ENCODE measurements around the gene PCDH11Y.
"Not testable (repeated sequence)": the region's sequence is repeated elsewhere in the genome, so short reads cannot be mapped to it uniquely, and the experiment has no call there.

DNA sequence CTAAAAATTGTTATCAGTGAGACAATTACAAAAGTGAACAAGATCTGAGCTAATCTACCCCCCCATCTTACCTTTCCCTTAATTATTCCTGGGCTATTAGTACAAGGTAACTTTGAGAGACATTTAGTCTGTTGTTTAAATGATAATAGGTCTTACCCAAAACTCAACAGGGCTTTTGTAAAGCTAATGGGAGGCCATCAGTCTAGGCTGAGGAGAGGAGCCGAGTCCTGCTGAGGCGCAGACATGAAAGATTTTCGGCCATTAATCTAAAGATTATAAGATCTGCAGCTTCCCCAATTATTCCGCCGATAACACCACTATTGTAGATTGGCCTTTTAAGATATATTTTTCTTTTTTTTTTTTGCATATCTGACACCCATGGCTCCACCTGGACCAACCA is 708.6 kb downstream of the PCDH11Y start:
- TF ChIP-seq, protein P1, sequence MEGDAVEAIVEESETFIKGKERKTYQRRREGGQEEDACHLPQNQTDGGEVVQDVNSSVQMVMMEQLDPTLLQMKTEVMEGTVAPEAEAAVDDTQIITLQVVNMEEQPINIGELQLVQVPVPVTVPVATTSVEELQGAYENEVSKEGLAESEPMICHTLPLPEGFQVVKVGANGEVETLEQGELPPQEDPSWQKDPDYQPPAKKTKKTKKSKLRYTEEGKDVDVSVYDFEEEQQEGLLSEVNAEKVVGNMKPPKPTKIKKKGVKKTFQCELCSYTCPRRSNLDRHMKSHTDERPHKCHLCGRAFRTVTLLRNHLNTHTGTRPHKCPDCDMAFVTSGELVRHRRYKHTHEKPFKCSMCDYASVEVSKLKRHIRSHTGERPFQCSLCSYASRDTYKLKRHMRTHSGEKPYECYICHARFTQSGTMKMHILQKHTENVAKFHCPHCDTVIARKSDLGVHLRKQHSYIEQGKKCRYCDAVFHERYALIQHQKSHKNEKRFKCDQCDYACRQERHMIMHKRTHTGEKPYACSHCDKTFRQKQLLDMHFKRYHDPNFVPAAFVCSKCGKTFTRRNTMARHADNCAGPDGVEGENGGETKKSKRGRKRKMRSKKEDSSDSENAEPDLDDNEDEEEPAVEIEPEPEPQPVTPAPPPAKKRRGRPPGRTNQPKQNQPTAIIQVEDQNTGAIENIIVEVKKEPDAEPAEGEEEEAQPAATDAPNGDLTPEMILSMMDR (IDR thresholded peaks at IDR 0.05) = not testable (repeated sequence)
- not testable (repeated sequence) for TF ChIP-seq POLR2A (IDR thresholded peaks at IDR 0.05)

Data from right lobe of liver (tissue), 4 donors.